Ascending aorta (tissue), 2 donors: Measurements from ENCODE around the gene KRT40. TPM values are rescaled to one million over a fixed set of nuclear protein-coding genes. Genes with fewer than 3 reads are reported as not detected.

Experiments
- DNase-seq, 2 donors: peaks; one replicate each; pipeline ENCODE4 v3.0.0-alpha.2; 2019; ENCODE audit warnings: low spot score in 2 of 2
- H3K27ac ChIP-seq, 2 donors: fragments of 200-600 bp; sonication (generic); one replicate each; pipeline ENCODE4 v1.5.1; 2016 to 2017; ENCODE audit warnings: mild to moderate bottlenecking in 1 of 2
- H3K27me3 ChIP-seq: fragments of 200-600 bp; sonication (generic); one replicate; pipeline ENCODE4 v1.5.1; 2017
- H3K36me3 ChIP-seq, 2 donors: fragments of 200-600 bp; sonication (generic); one replicate each; pipeline ENCODE4 v1.5.1; 2016
- H3K4me1 ChIP-seq, 2 donors: fragments of 200-600 bp; sonication (generic); one replicate each; pipeline ENCODE4 v1.5.1; 2016 to 2017; ENCODE audit warnings: mild to moderate bottlenecking in 1 of 2
- H3K4me3 ChIP-seq, 2 donors: fragments of 200-600 bp; sonication (generic); one replicate each; pipeline ENCODE4 v1.5.1; 2016 to 2017; ENCODE audit warnings: mild to moderate bottlenecking in 1 of 2
- H3K9me3 ChIP-seq, 2 donors: fragments of 200-600 bp; sonication (generic); one replicate each; pipeline ENCODE4 v1.5.1; 2016
- CTCF ChIP-seq, 3 experiments: fragments of 200-600 bp in 2 of 3; fragments of 450-650 bp in 1 of 3; sonication (generic) in 2 of 3; IDR thresholded peaks; one replicate each; pipeline ENCODE4 v1.5.1; 2016 to 2019; ENCODE audit warnings: antibody characterized with exemption in 3 of 3, mild to moderate bottlenecking in 1 of 3, moderate library complexity in 1 of 3
- intact Hi-C: fragments of 100-400 bp; cut with DNase I; formaldehyde crosslinking; loops from one replicate; pipeline ENCODE4 v1.15.1; 2023
- total RNA-seq: library from RNA; depleted of rRNA; stranded (reverse); fragments of >200 nt; gene quantifications from one replicate; pipeline ENCODE4 v1.1.0, GENCODE V29; 2016

KRT40 gene
- total RNA-seq, 1 donor from 2014 or later = not detected

- H3K27me3 ChIP-seq = no peaks in the 10 kb centered on the region
- no peaks in the 10 kb centered on the region for H3K4me1 ChIP-seq
- H3K4me3 ChIP-seq = no peak overlapping the region
- no peak overlapping the region for H3K27ac ChIP-seq
- H3K36me3 ChIP-seq = no peaks in the 10 kb centered on the region
- intact Hi-C loops = no loop called here
- DNase-seq = no peak
- H3K9me3 ChIP-seq = no peaks in the 10 kb centered on the region
- TF ChIP-seq CTCF (IDR thresholded peaks at IDR 0.05) = no peak
Measured at GRCh38 chr17:41012326-41013120, 28.4 kb upstream of the KRT40 start.

GRCh38 chr17:41010441-41010840, 26.3 kb upstream of the KRT40 start:
- no peak overlapping the region for H3K4me3 ChIP-seq
- H3K36me3 ChIP-seq = no peaks in the 10 kb centered on the region
- intact Hi-C loops = no loop called here
- no peaks in the 10 kb centered on the region for H3K27me3 ChIP-seq
- no peak overlapping the region for H3K27ac ChIP-seq
- TF ChIP-seq CTCF (IDR thresholded peaks at IDR 0.05) = no peak
- DNase-seq = no peak
- H3K4me1 ChIP-seq = no peaks in the 10 kb centered on the region
- H3K9me3 ChIP-seq = no peaks in the 10 kb centered on the region

- DNase-seq = no peak
- Histone ChIP-seq H3K27ac (no peak overlapping the region), H3K27me3 (no peaks in the 10 kb centered on the region), H3K4me3 (no peak overlapping the region), H3K4me1 (no peaks in the 10 kb centered on the region), H3K9me3 (no peaks in the 10 kb centered on the region), H3K36me3 (no peaks in the 10 kb centered on the region)
- intact Hi-C loops = no loop called here
- TF ChIP-seq CTCF (IDR thresholded peaks at IDR 0.05) = no peak
Measured at GRCh38 chr17:41009936-41010335, 25.8 kb upstream of the KRT40 start.

GRCh38 chr17:41009301-41009760, 25.2 kb upstream of the KRT40 start:
- no peak for TF ChIP-seq CTCF (IDR thresholded peaks at IDR 0.05)
- Histone ChIP-seq H3K27me3 (no peaks in the 10 kb centered on the region), H3K4me3 (no peak overlapping the region), H3K9me3 (no peaks in the 10 kb centered on the region), H3K36me3 (no peaks in the 10 kb centered on the region), H3K4me1 (no peaks in the 10 kb centered on the region), H3K27ac (no peak overlapping the region)
- intact Hi-C loops = no loop called here
- no peak for DNase-seq

- H3K27ac ChIP-seq = no peak within 1 kb of the TSS
- no peak for DNase-seq
- no peak for TF ChIP-seq CTCF (IDR thresholded peaks at IDR 0.05)
- no peaks in the 10 kb centered on the region for H3K27me3 ChIP-seq
- no peak within 1 kb of the TSS for H3K4me3 ChIP-seq
- H3K9me3 ChIP-seq = no peaks in the 10 kb centered on the region
- no peaks in the 10 kb centered on the region for H3K36me3 ChIP-seq
- no peaks in the 10 kb centered on the region for H3K4me1 ChIP-seq
- intact Hi-C loops = no loop called here
Measured at GRCh38 chr17:41008811-41009210, 24.7 kb upstream of the KRT40 start, which contains the start of gene KRTAP3-1. TSS of gene KRTAP3-1 (minus strand) at chr17:41009128. CDS start at chr17:41009074, 54 bp downstream.
